Measurements from ENCODE around the gene TMEM178B. TPM values are rescaled to one million over a fixed set of nuclear protein-coding genes. Genes with fewer than 3 reads are reported as not detected.

Gene TMEM178B
- total and polyA plus RNA-seq, 2 of the 4 experiments (the other 2 are of a cell fraction) = under 0.01 to 0.05 TPM

DNA sequence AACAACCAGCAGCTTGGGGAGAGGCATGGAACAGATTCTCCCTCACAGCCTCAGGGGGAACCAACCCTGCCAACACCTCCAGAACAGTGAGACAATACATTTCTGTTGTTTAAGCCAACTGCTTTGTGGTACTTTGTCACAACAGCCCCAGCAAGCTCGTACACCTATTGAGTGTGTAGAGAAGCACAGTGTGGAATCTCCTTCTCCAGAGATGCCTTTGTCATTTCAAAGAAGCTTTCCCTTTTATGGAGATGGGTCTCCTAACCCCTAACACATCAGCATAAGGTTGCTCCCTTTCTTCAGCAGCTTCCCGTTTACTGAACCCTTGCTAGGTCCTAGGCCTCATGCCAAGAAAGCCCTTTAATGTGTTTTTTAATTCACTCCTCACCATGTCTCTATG is 416.6 kb downstream of the TMEM178B start:
- Histone ChIP-seq H2BK15ac (ENCODE audit: low read depth, low read length) (no peak overlapping the region), H2BK20ac (ENCODE audit: low read depth, low read length) (no peak overlapping the region), H3K18ac (ENCODE audit: low read depth, low read length) (no peak overlapping the region), H2BK5ac (ENCODE audit: low read depth, low read length, poor library complexity, severe bottlenecking) (no peak overlapping the region), H3K9me1 (ENCODE audit: insufficient read depth, low read length) (no peaks in the 10 kb centered on the region), H4K91ac (ENCODE audit: insufficient read depth, low read depth, low read length) (no peak overlapping the region), H3K4me2 (ENCODE audit: low read depth, low read length) (no peak overlapping the region), H3K4me3 (ENCODE audit: insufficient read depth, low read depth, low read length) (no peak overlapping the region), H3K9ac (ENCODE audit: low read depth, low read length) (no peak overlapping the region), H3K14ac (replicated peaks; ENCODE audit: low read depth, low read length) (no peak overlapping the region), H3K56ac (ENCODE audit: extremely low read depth, insufficient read depth, low read length) (no peak overlapping the region), H3K79me1 (ENCODE audit: low read depth in 1 of 2, low read length in 2 of 2) (no peaks in the 10 kb centered on the region), H3K27me3 (ENCODE audit: control insufficient read depth, insufficient read depth, low read length) (no peaks in the 10 kb centered on the region), H3K4me1 (ENCODE audit: control insufficient read depth, insufficient read depth, low read length) (no peaks in the 10 kb centered on the region), H2AK9ac (replicated peaks; ENCODE audit: low read depth, low read length, poor library complexity) (no peak overlapping the region), H3K4ac (ENCODE audit: low read depth, low read length) (no peak overlapping the region), H2AFZ (replicated peaks; ENCODE audit: low read length, poor library complexity) (no peak overlapping the region), H2BK120ac (ENCODE audit: low read depth, low read length) (no peak overlapping the region), H4K20me1 (ENCODE audit: insufficient read depth, low read length) (no peaks in the 10 kb centered on the region), H3K36me3 (ENCODE audit: control insufficient read depth, insufficient read depth, low read length) (no peaks in the 10 kb centered on the region), H2AK5ac (ENCODE audit: low read depth, low read length) (no peak overlapping the region), H3K27ac (ENCODE audit: insufficient read depth, low read length) (no peak overlapping the region), H4K8ac (ENCODE audit: low read depth in 2 of 2, low read length in 2 of 2) (no peak overlapping the region), H3K9me3 (ENCODE audit: control insufficient read depth, insufficient read depth, low read length) (0 out of 2 replicates have a peak, but pooled peaks cover 2% of the 10 kb centered on the region), H3K23ac (ENCODE audit: low read depth, low read length) (no peak overlapping the region), H4K5ac (ENCODE audit: low read depth, low read length) (no peak overlapping the region)
- no peak for ATAC-seq (ENCODE audit: low read depth)
- CTCF ChIA-PET = no interaction called here
- in situ Hi-C loops (cut with MboI; ENCODE audit: low sequenced_read_pairs) (no loop called here), dilution Hi-C loops (cut with HindIII; ENCODE audit: low sequenced_read_pairs, unreplicated experiment) (no loop called here), intact Hi-C loops (cut with micrococcal nuclease) (no loop called here)
- DNase-seq = no peak
- no CpG with 5 or more reads among the region's 2 CpGs for WGBS, 2 experiments (ENCODE audit: extremely low coverage in 2 of 2, insufficient read length in 1 of 2)
- TF ChIP-seq USF2 (IDR thresholded peaks at IDR 0.05; ENCODE audit: low read depth, low read length) = no peak
- no peak for TF ChIP-seq CEBPB (IDR thresholded peaks at IDR 0.05; ENCODE audit: low read depth, low read length)
- no peak for TF ChIP-seq RFX5 (IDR thresholded peaks at IDR 0.05; ENCODE audit: low read depth, low read length)
- no peak for TF ChIP-seq SMC3 (IDR thresholded peaks at IDR 0.05; ENCODE audit: low read depth, low read length)
- no peak for TF ChIP-seq RCOR1 (IDR thresholded peaks at IDR 0.05; ENCODE audit: insufficient replicate concordance, low read length)
- TF ChIP-seq MXI1 (IDR thresholded peaks at IDR 0.05; ENCODE audit: borderline replicate concordance, low read depth, low read length) = no peak
- TF ChIP-seq BHLHE40 (IDR thresholded peaks at IDR 0.05; ENCODE audit: low read depth, low read length) = no peak
- TF ChIP-seq, protein P1, sequence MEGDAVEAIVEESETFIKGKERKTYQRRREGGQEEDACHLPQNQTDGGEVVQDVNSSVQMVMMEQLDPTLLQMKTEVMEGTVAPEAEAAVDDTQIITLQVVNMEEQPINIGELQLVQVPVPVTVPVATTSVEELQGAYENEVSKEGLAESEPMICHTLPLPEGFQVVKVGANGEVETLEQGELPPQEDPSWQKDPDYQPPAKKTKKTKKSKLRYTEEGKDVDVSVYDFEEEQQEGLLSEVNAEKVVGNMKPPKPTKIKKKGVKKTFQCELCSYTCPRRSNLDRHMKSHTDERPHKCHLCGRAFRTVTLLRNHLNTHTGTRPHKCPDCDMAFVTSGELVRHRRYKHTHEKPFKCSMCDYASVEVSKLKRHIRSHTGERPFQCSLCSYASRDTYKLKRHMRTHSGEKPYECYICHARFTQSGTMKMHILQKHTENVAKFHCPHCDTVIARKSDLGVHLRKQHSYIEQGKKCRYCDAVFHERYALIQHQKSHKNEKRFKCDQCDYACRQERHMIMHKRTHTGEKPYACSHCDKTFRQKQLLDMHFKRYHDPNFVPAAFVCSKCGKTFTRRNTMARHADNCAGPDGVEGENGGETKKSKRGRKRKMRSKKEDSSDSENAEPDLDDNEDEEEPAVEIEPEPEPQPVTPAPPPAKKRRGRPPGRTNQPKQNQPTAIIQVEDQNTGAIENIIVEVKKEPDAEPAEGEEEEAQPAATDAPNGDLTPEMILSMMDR (conservative IDR thresholded peaks at IDR 0.05; ENCODE audit: low read depth, low read length) = no peak
- TF ChIP-seq POLR2A (IDR thresholded peaks at IDR 0.05; ENCODE audit: low read depth, low read length) = no peak
- no peak for TF ChIP-seq RAD21 (IDR thresholded peaks at IDR 0.05; ENCODE audit: low read length)
- no peak for TF ChIP-seq FOS (IDR thresholded peaks at IDR 0.05; ENCODE audit: low read depth, low read length)
- TF ChIP-seq MAZ (IDR thresholded peaks at IDR 0.05; ENCODE audit: borderline replicate concordance, low read depth, low read length) = no peak
- TF ChIP-seq CHD1 (IDR thresholded peaks at IDR 0.05; ENCODE audit: low read depth, low read length) = no peak
- no peak for TF ChIP-seq MAFK (IDR thresholded peaks at IDR 0.05; ENCODE audit: low read depth, low read length)
- TF ChIP-seq NFE2L2 (IDR thresholded peaks at IDR 0.05; ENCODE audit: low read depth, low read length) = no peak
- TF ChIP-seq ELK1 (IDR thresholded peaks at IDR 0.05; ENCODE audit: borderline replicate concordance, low read depth, low read length) = no peak
- POLR2A ChIA-PET (ENCODE audit: unreplicated experiment) = no interaction called here
- BruUV-seq (replicated peaks) = no TSS peak

Measured in IMR-90 (cell line).